ENCODE measurements around the gene PRR11.
"Not testable (repeated sequence)": the region's sequence is repeated elsewhere in the genome, so short reads cannot be mapped to it uniquely, and the experiment has no call there.

The PRR11 gene

DNA sequence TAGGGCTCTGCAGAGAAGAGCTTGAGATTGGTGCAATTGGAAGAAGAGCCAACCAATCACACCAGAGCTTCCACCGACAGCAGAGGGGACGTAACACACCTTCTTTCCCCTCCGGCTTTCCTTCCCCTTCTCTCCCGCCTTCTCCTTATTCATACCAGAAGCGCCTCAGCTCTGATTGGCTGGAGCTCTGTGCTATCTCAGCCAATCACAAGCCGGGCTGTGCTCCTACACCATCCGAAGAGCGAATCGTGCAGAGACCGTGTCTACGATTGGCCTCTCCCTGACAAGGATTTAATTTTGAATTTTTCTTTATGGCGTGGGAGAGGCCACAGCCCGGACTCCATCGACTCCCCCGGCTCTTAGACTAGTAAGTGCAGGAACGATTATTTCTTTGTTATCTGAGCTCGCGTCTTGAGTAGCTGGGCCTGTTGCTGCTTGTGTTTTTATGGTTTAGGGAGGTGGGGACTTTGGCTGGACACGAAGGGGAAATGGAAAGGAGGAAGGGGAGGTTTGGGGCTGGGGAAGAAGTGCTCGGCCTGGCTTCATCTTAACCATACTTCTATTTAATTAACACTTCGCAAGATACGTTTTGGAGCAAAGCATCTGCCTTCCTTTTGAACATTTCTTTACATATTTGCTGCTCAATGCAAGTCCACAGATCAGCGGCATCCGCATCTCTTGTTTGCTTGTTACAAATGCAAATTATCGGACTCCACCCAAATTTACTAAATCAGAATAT lies at the start of gene PRR11:
Gene PRR11, plus strand, starts transcription at position 308 of the 739 bp plus-strand sequence. CDS start 14,007 bp downstream, outside the sequence.
- peak; percentile 96 for DNase-seq

DNA sequence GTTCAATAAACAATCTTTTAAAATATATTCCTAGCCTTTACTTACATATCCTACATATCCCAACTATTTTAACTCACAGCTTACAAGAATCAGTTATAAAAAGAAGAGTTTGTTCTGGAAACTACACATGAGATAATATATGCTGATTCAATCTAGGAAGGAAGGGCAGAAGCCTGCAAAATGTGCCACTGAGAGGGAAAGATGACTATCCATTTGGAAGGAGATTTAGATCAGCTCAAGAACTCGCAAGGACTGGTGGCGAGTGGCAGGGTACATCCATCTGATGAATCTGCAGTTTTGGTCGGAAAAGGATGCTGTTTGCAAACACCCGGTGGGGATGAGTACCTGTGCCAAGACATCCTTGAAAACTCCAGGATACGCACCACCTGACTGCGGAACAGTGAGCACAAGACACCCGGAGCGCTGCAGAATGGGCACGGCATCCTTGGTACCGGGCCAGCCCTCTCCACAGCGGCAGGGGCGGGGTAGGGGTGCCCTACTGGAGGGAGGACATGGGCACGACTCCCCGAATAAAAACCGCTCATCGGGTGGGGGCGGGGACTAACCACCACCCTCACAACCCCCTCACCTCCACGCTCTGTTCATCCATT lies 49.6 kb upstream of the PRR11 start:
- DNase-seq, result peak; percentile 91

DNA sequence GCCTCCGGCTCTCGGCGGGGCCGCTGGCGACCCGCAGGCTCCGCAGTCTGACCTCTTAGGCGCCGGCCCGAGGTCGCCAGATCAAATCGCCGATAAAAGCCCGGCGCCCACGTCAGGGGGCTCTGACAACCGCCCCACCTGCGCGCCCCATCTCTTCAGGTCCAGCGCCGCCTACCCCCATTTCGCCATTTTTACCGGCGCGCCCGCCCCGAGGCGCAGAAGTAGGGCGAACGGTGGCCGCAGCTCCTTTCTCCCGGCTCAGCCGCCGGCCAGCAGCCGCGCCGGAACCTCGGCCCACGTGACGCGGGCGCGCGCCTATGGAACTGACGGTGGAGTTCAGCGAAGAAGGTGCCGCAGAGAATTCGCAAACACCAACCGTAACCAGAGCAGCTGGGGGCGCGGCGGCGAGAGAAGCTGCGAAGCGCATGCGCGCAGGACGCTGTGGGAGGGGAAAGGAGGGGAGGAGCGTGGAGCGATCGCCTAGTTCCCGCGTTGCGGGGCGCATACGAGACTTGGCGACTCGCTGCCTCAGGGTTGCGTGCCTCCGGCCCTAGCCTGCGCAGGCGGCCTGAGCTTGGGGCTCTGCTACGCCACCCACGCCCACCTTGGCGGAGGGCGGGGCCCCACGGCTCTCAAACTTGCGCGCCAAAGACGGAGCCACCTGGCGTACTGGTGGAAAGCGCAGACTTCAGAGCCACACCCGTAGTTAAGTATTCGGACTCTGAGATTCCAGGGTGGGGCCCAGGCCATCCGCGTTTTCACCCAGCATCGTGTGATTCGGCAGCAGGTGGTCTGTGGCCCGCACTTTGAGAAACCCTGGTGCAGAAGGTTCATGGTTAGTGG lies 48.9 kb upstream of the PRR11 start, which contains the start of gene TRIM37:
Gene TRIM37, minus strand, starts transcription at position 418 of the 843 bp plus-strand sequence. CDS start 419 bp downstream, outside the sequence.
- peak; percentile 100 for DNase-seq

DNA sequence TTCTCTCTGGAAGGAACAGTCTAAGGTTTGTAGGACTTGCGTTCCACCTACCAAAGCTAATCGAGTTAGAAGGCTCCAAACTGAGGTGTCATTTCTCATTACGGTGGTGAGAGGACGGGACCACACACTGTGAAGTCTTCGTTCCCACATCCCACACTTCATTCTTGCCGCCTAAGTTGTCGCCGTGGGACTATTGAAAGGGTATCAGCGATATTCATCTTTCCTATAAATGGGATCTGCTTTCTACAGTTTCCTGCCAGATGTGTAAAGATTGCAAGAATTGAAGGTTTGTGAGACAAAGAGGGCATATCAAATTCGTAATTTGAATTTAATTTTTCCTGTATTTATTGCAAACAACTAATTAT lies 48.3 kb upstream of the PRR11 start:
- DNase-seq, result no peak

DNA sequence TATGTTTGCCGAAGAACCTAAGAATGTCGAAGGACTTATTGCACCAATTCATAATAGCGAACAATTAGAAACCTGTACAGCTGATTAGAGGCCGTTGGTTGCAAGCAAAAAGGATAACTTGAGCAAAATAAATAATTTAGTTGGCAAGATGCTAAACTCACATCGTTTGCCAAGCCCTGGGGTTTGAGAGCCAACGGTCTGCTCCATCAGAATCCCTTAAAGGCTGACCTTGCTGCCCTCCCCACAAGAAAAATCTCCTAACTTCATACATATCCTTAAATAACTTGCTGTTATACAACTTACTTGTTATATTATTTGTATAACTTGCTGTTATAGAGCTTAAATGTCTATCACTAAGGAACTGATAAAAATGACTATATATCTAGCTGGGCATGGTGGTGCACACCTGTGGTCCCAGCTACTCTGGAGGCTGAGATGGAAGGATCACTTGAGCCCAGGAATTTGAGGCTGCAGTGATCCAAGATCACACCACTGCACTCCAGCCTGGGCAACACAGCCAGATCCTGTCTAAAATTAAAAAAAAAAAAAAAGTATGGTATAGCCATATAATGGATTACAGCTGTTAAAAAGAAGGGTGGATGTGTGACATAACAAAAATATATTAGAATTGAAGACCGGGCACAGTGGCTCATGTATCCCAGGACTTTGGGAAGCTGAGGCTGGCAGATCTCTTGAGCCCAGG lies 47.0 kb upstream of the PRR11 start:
- no peak for DNase-seq

DNA sequence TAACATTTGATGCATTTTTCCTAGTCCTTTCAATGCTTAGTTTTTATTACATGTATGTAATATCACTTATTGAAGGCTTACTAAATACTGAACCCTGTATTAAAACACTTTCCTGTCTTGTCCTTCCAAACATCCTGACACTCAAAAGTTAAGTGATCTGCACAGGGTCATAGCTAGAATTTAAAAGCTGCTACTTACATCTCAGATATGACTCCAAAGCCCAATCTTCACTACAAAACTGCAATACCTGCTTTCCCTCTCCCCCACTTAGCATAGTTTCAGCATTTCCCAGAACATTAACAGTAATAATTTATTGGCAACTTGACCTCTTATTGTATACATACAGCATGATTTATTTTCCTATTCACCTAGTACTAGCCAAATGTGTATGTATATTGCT lies 44.6 kb upstream of the PRR11 start:
- DNase-seq, result no peak

DNA sequence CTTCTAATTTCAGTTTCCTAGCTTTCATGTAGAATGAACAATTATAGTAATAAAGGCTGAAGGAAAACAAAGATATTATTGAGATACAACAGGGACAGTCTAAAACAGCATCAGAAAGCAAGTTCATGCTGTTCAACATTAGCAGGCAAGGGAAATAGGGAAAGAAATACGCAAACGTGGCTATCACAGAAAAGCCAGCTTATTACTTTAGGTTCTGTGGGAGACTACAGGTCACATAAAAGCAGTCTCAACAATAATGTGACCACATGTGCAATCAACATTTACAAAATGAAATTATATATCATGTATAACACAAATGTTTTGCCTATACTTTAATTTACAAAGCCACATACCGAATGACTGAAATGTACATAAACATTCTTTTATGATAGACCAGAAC lies 44.0 kb upstream of the PRR11 start:
- DNase-seq, result no peak

DNA sequence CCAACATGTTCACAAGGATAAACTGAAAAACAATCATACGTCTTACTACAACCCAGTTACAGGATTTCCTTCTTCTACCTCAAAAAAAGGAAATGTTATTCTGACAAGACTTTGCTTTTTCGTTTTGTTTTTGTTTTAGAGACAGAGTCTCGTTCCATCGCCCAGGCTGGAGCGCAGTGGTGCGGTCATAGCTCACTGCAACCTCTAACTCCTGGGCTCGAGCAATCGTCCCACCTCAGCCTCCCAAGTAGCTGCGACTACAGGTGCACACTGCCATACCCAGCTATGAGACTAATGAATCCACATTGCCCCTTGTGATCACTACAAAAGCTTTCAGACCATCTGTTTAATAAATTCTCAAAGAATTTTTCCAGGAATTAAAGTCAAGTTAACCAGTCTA lies 40.1 kb upstream of the PRR11 start:
- DNase-seq, result no peak

DNA sequence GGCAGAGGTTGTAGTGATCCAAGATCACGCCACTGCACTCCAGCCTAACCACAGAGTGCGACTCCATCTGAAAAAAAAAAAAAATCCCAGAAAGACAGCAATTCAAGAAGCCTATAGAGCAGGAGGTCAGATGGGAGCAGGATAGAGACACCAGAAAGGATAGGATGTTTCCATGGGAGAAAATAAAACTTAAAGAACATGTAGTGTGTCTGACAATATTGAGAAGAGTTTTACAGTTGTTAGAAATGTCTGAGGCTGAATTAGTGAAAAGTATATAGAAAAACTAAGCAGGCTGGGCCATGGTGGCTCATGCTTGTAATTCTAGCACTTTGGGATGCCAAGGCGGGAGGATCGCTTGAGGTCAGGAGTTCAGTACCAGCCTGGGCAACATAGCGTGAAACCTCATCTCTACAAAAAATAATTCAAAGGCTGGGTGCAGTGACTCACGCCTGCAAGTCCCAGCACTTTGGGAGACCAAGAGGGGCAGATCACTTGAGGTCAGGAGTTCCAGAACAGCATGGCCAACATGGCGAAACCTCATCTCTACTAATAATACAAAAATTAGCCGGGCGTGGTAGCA lies 33.6 kb upstream of the PRR11 start:
- DNase-seq, result no peak

DNA sequence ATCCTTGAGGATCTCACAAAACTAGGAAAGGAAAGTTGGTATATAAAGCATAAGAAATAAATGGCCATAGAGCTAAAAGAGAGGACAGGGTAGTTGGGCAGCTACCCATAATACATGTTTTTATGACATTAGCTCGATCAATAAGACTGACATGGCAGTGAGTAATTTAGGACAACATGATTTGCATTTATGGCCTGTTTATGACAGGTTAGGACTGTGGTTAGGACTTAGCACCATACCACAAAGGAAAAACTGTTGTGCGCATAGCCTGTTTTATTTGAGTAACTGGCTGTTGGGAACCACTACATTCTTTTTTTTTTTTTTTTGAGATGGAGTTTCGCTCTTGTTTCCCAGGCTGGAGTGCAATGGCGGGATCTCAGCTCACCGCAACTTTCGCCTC lies 30.9 kb upstream of the PRR11 start:
- no peak for DNase-seq

DNA sequence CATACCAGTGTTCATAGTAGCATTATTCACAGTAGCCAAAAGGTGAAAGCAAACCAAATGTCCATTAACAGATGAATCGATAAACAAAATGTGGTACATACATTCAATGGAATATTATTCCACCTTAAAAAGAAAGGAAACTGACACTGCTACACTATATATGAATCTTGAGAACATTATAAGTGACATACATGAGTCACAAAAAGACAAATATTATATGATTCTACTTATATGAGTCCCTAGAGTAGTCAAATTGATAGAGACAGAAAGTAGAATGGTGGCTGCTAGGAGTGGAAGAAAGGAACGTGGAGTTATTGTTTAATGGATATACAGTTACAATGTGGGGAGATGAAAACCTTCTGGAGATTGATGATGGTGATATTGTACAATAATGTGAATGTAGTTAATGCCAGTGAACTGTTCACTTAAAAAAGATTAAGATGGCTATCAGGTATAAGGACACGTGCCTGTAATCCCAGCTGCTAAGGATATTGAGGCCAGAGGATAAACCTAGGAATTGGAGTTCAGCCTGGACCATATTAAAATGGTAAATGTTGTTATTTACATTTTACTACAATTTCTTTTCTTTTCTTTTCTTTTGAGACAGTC lies 28.6 kb upstream of the PRR11 start:
- no peak for DNase-seq

DNA sequence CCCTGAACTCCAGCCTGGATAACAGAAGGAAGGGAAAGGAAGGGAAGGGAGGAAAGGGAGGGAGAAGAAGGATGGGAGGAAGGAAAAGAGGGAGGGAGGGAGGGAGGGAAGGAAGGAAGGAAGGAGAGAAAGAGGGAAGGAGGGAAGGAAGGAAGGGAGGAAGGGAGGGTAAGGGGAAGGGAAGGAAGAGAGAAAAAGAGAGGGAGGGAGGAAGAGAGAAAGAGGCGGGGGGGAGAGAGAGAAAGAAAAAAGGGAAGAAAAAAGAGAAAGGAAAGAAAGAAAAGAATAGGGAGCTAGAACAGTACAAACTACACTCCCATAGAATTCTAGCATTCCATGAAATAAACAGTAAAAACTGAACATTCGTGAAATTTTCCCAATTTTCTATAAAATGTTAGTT lies 25.7 kb upstream of the PRR11 start:
- no peak for DNase-seq

DNA sequence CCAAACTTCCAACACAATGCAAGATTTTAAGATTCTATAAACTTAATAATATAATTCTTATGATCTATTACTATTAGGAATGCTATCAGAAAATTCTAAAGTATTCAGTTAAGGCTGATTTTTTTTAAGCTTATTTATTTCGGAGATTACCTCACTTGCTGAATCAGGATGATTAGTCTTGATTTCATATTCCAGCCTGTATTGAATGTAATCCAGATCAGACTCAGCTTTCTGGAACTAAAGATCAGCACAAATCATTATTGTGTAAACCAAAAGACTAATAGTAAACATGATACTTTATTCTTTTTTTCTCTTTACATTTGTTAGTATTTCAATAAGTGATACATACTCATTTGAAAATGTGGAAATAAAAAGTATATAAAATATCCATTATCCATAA lies 24.4 kb upstream of the PRR11 start:
- no peak for DNase-seq

DNA sequence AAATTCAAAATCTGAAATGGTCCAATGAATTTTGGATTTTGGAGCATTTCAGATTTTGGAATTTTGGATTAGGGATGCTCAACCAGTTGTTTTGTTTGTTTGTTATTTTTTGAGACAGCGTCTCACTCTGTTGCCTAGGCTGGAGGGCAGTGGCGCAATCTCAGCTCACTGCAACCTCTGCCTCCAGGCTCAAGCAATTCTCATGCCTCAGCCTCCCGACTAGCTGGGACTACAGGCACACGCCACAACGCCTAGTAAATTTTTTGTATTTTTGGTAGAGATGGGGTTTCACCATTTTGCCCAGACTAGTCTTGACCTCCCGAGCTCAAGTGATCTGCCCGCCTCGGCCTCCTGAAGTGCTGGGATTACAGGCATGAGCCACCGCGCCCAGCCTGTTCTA lies 17.2 kb upstream of the PRR11 start:
- not testable (repeated sequence) for DNase-seq

DNA sequence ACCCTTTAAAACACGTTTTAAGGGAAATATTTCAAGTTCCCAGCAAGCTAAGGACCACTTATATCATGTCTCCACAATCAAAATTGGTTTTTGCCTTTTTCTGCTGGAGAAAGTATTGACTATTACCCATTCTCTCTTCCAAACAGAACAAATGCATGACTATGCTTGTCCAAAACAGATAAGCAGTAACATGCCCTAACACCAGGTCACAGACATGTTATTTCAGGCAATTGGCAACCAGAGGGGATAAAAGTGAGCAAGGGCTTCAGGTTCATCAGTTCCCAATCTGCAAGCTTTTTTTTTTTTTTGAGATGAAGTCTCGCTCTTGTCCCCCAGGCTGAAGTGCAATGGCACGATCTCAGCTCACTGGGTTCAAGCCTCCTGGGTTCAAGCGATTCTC lies 15.6 kb upstream of the PRR11 start:
- no peak for DNase-seq

DNA sequence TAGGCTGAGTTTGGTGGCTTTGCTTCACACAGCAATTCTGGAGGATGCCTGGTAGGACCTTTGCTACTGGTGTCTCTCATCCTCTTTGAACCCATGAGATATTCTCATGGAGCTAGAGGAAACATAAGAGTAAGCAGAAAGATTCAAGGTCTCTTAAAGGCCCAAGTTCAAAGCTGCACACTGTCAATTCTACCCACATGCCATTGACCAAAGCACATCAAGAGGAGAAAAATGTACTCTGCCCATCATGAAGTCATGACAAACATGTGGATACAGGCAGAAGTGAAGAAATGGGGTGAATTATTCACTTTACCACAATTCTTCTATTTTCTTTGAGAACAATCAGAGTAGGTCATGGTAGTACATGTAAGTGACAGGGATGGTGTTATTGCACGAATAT lies 13.7 kb upstream of the PRR11 start:
- DNase-seq, result no peak

DNA sequence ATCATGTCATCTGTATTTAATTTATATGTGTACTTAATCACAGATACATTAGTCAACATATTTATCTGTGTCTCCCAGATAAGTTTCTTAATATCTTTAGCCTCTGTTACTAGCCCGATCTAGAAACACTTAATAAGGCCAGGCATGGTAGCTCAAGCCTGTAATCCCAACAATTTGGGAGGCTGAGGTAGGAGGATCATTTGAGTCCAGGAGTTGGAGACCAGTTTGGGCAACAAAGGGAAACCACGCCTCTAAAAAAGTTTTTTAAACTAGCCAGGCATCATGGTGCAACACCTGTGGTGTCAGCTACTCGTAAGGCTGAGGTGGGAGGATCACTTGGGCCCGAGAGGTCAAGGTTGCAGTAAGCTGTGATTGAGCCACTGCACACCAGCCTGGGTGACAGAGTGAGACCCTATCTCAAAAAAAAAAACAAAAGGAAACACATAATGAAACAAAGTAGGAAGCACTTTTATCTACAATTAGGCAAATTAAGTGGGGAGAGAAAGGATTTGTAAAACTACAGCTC lies 9.9 kb upstream of the PRR11 start:
- DNase-seq, result no peak

DNA sequence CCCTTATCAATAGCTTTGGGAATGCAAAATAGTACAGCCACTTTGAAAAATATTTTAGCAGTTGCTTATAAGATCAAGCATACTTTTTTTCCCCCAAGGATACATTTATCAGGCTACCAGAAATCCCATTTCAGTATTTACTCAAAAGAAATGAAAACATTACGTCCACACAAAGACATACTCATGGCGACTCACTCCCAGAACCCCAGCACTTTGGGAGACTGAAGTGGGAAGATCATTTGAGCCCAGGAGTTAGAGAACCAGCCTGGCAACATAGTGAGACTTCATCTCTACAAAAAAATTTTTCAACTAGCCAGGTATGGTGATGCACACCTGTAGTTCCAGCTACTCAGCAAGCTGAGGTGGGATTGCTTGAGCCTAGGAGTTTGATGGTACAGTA lies 6.5 kb upstream of the PRR11 start:
- DNase-seq, result no peak

DNA sequence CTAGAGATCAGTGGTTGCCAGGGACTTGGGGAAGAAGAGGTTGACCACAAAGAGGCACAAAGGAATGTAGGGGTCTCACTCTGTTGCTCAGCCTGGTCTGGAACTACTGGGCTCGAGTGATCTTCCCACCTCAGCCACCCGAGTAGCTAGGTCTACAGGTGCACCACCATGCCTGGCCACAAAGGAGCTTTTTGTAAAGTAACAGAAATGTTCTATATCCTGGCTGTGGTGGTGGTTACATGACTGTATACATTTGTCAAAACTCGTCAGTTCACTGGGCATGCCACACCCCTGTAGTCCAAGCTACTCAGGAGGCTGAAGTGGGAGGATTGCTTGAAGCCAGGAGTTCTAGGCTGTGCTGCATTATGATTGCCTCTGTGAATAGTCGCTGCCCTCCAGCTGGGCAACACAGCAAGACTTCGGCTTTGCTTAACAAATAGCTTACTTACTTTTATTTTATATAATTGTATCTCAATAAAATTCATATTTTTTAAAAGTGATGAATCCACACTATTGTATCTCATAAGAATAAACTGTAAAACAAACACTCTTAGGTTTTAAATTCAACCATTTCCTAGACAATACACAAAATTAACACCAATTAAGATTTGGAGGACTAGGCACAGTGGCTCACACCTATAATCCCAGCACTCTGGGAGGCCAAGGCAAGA lies 5.6 kb upstream of the PRR11 start:
- no peak for DNase-seq

DNA sequence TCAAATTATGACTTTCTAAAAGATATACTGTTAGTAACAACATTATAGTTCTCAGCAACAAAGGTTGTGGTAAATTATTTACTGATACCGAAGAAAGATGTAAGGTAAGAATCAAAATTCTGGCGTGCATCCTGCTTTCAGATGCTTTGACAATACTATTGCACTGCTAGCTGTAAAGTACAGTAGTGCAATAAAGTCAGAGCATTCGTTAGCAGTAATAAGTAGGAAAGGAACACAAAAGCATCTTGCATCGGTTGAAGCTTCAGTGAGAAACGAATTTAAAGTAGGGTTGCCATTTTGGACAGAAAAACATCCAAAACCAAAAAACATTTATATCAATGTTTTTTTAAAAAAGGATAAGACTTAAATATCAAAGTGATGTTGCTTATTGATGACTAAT lies 4.5 kb upstream of the PRR11 start:
- DNase-seq, result no peak

DNA sequence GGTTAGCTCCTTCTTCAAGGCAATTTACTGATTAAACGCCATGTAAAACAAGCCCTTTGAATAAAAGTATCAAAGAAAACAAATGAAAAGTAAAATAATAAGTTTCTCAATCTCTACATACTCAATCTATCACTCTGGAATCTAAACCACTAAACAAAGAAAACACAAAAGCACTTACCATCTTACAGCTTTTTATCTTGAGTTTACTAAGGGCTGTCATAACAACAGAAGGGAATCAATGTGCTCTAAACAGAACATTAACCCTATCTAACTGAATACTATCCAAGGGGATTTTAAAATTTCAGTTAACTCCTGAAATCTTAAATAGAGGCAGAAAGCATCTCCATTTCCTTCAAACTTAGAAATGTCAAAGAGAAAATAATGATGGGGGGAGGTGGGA lies 4.0 kb upstream of the PRR11 start:
- no peak for DNase-seq

DNA sequence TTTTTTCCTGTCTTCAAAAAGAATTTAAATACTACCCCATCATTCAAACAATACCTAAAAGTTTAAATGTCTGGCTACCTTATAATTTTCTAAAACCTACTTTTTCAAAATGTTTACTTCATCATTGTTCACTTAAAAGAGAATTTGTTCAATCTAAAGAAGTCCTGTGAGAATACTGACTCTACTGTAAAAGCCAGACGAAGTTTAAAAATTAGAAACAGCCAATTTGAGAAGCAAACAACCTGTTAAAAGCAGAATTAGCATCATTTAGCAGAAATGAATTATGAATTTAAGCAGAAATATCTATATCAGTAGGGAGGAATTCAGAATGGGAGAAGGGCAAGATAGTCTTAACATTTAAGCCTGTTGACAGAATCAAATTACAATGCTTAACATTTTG lies 2.6 kb upstream of the PRR11 start:
- no peak for DNase-seq

Measured in activated effector memory CD4-positive, alpha-beta T cell treated with anti-CD3 and anti-CD28 coated beads, Interleukin-2, amount 50 U/mL, for 16 hours (primary cell).